PC-3 (cell line): ENCODE results near the gene CRYBB3. TPM values are rescaled to one million over a fixed set of nuclear protein-coding genes. Genes with fewer than 3 reads are reported as not detected.
"Not testable (repeated sequence)": the region's sequence is repeated elsewhere in the genome, so short reads cannot be mapped to it uniquely, and the experiment has no call there.

Experiments
- ATAC-seq: fragments of 200-7000 bp; cut with Tn5 transposase; 2 replicates; pipeline ENCODE4 v1.9.1; 2020; ENCODE audit warnings: mild to moderate bottlenecking, moderate library complexity
- BruUV-seq: library from RNA; stranded (reverse); fragments of 400-500 nt; replicated peaks from 2 replicates; lab custom pipeline; 2021; lab: Mats Ljungman, UMichigan
- CTCF ChIA-PET: fragments of 300-600 bp; sonication (Branson Sonifier 250); formaldehyde crosslinking; loops from one replicate; lab custom pipeline; 2022; ENCODE audit warnings: antibody characterized with exemption; lab: Charles Lee
- POLR2A ChIA-PET: fragments of 300-600 bp; sonication (Branson Sonifier 250); formaldehyde crosslinking; loops from one replicate; lab custom pipeline; 2022; ENCODE audit warnings: antibody characterized with exemption; ENCODE audit not compliant: unreplicated experiment; lab: Charles Lee
- DNase-seq: peaks from one replicate; pipeline ENCODE4 v3.0.0-alpha.2; 2015
- H2AFZ ChIP-seq: fragments of 300-600 bp; sonication (generic); 2 replicates; pipeline ENCODE4 v1.6.0; 2016; ENCODE audit warnings: antibody characterized with exemption, low read length
- H3F3A ChIP-seq: fragments of 300-600 bp; sonication (generic); one replicate; pipeline ENCODE4 v1.6.0; 2017; ENCODE audit warnings: antibody characterized with exemption, low read length, control low read depth, mild to moderate bottlenecking; ENCODE audit not compliant: unreplicated experiment
- H3K27ac ChIP-seq: fragments of 300-600 bp; sonication (generic); 2 replicates; pipeline ENCODE4 v1.5.1; 2016; ENCODE audit warnings: mild to moderate bottlenecking, low read length
- H3K27me3 ChIP-seq: fragments of 300-600 bp; sonication (generic); 2 replicates; pipeline ENCODE4 v1.6.1; 2016; ENCODE audit warnings: low read length, mixed read lengths
- H3K36me3 ChIP-seq: fragments of 300-600 bp; sonication (generic); 2 replicates; pipeline ENCODE4 v1.6.1; 2016; ENCODE audit warnings: low read depth, mixed run types, low read length, mixed read lengths
- H3K4me1 ChIP-seq: fragments of 300-600 bp; sonication (generic); 2 replicates; pipeline ENCODE4 v1.5.1; 2016; ENCODE audit warnings: low read length; ENCODE audit not compliant: insufficient read depth
- H3K4me2 ChIP-seq: fragments of 300-600 bp; sonication (generic); 2 replicates; pipeline ENCODE4 v1.6.0; 2016; ENCODE audit warnings: low read length
- H3K4me3 ChIP-seq: fragments of 300-600 bp; sonication (generic); 2 replicates; pipeline ENCODE4 v1.5.1; 2016; ENCODE audit warnings: mild to moderate bottlenecking, low read length, mixed read lengths
- H3K79me2 ChIP-seq: fragments of 300-600 bp; sonication (generic); 2 replicates; pipeline ENCODE4 v1.6.1; 2017; ENCODE audit warnings: low read length, mixed read lengths
- H3K9ac ChIP-seq: fragments of 300-600 bp; sonication (generic); 2 replicates; pipeline ENCODE4 v1.6.0; 2016; ENCODE audit warnings: mild to moderate bottlenecking, low read length
- H3K9me2 ChIP-seq: fragments of 300-600 bp; sonication (generic); replicated peaks from 2 replicates; pipeline ENCODE4 v1.6.1; 2016; ENCODE audit warnings: mixed run types, low read length, mixed read lengths
- H3K9me3 ChIP-seq: fragments of 300-600 bp; sonication (generic); 2 replicates; pipeline ENCODE4 v1.6.1; 2016; ENCODE audit warnings: low read length, mixed read lengths
- H4K20me1 ChIP-seq: fragments of 300-600 bp; sonication (generic); 2 replicates; pipeline ENCODE4 v1.6.1; 2016; ENCODE audit warnings: low read length, mixed read lengths
- EZH2 ChIP-seq: fragments of 300-600 bp; sonication (generic); IDR thresholded peaks from one replicate; pipeline ENCODE4 v1.6.1; 2017; ENCODE audit warnings: antibody characterized with exemption, mild to moderate bottlenecking, low read length; ENCODE audit not compliant: unreplicated experiment
- EZH2phosphoT487 ChIP-seq: fragments of 300-600 bp; sonication (generic); IDR thresholded peaks from 2 replicates; pipeline ENCODE4 v1.6.1; 2018; ENCODE audit warnings: mild to moderate bottlenecking, antibody characterized with exemption, low read length, borderline replicate concordance
- intact Hi-C: fragments of 100-400 bp; cut with micrococcal nuclease; formaldehyde crosslinking; loops from 2 replicates; pipeline ENCODE4 v1.9.0; 2023
- total RNA-seq: library from RNA; depleted of rRNA; stranded (reverse); fragments of >200 nt; gene quantifications from 2 replicates; pipeline ENCODE4 v1.2.3, GENCODE V29; 2014
- TF ChIP-seq, protein P1 (sequence below): fragments of 300-600 bp; sonication (generic); conservative IDR thresholded peaks from 2 replicates; pipeline ENCODE4 v1.5.1; 2017; ENCODE audit warnings: antibody characterized with exemption, low read depth, mild to moderate bottlenecking, low read length

The CRYBB3 gene
- total RNA-seq, 1 experiment from 2014 or later, result 1.2 TPM

DNA sequence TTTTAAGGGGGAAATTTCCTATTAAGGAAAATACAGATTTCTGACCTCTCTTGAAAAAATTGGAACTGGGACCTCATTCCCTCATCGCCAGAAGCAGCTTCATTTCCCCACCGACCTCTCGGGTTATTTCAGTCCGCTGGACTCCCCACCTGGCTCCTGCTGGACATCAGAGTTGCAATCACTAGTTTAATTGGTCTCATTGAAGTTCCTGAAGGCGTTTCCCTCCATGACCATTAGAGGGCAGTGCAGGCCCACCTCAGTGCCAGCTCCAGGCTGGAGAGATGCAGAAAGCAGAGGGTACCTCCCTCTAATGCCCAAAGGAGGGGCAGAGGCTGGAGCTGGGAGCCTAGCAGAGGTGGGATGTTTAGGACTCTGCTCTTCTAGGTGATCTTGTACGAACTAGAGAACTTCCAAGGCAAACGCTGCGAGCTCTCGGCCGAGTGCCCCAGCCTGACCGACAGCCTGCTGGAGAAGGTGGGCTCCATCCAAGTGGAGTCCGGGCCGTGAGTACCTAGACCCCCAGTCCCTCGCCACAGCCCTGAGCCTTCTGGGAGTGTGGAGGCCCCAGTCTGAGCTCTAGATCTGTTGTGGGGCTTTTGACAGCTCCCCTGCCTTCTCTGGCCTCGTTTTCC is 2.7 kb downstream of the CRYBB3 start:
- Histone ChIP-seq H3K27ac (no peak overlapping the region), H3K9me2 (no peaks in the 10 kb centered on the region), H3K4me3 (no peak overlapping the region), H3K9me3 (no peaks in the 10 kb centered on the region), H3K27me3 (no peaks in the 10 kb centered on the region), H2AFZ (no peak overlapping the region), H4K20me1 (no peaks in the 10 kb centered on the region), H3K4me1 (no peaks in the 10 kb centered on the region), H3K79me2 (no peaks in the 10 kb centered on the region), H3K4me2 (no peak overlapping the region), H3F3A (no peaks in the 10 kb centered on the region), H3K9ac (no peak overlapping the region), H3K36me3 (no peaks in the 10 kb centered on the region)
- TF ChIP-seq, protein P1, sequence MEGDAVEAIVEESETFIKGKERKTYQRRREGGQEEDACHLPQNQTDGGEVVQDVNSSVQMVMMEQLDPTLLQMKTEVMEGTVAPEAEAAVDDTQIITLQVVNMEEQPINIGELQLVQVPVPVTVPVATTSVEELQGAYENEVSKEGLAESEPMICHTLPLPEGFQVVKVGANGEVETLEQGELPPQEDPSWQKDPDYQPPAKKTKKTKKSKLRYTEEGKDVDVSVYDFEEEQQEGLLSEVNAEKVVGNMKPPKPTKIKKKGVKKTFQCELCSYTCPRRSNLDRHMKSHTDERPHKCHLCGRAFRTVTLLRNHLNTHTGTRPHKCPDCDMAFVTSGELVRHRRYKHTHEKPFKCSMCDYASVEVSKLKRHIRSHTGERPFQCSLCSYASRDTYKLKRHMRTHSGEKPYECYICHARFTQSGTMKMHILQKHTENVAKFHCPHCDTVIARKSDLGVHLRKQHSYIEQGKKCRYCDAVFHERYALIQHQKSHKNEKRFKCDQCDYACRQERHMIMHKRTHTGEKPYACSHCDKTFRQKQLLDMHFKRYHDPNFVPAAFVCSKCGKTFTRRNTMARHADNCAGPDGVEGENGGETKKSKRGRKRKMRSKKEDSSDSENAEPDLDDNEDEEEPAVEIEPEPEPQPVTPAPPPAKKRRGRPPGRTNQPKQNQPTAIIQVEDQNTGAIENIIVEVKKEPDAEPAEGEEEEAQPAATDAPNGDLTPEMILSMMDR, result peak; percentile 80
- TF ChIP-seq EZH2 (no peak), EZH2phosphoT487 (no peak)
- ChIA-PET POLR2A (no interaction called here), CTCF (interaction anchor here (0.5 kb wide), 1 partner anchor 1158 kb away, joined by 3 read pairs; no protein-coding TSS in a partner anchor)
- ATAC-seq (peak; percentile 64), DNase-seq (peak; percentile 67)
- intact Hi-C loops, result no loop called here
- no TSS peak for BruUV-seq

DNA sequence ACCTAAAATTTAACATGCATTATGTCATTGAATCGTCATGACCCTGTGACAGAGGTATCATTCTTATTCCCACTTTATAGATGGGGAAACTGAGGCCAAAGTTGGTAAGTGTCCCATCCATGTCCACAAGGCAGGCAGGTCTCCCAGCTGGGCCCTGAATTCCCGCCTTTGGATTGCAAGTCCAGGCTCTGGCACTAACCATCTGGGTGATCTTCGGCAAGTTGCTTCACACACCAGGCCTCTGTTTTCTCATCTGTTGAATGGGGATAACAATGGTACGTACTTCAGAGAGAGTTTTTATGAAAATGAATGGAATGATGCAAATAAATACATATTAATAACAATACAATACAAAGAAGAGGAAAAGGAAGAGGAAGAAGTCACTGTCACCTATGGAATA is 3.4 kb downstream of the CRYBB3 start:
- no TSS peak for BruUV-seq
- Histone ChIP-seq H2AFZ (no peak overlapping the region), H3K27ac (no peak overlapping the region), H3K27me3 (no peaks in the 10 kb centered on the region), H3K4me3 (no peak overlapping the region), H3K4me1 (no peaks in the 10 kb centered on the region), H3F3A (no peaks in the 10 kb centered on the region), H3K9ac (no peak overlapping the region), H3K79me2 (no peaks in the 10 kb centered on the region), H4K20me1 (no peaks in the 10 kb centered on the region), H3K4me2 (no peak overlapping the region), H3K9me2 (no peaks in the 10 kb centered on the region), H3K9me3 (no peaks in the 10 kb centered on the region), H3K36me3 (no peaks in the 10 kb centered on the region)
- ChIA-PET POLR2A (no interaction called here), CTCF (interaction anchor here (0.5 kb wide), 1 partner anchor 1157 kb away, joined by 3 read pairs; no protein-coding TSS in a partner anchor)
- intact Hi-C loops, result no loop called here
- DNase-seq (no peak), ATAC-seq (no peak)
- TF ChIP-seq, protein P1, result no peak
- TF ChIP-seq EZH2phosphoT487 (no peak), EZH2 (no peak)

DNA sequence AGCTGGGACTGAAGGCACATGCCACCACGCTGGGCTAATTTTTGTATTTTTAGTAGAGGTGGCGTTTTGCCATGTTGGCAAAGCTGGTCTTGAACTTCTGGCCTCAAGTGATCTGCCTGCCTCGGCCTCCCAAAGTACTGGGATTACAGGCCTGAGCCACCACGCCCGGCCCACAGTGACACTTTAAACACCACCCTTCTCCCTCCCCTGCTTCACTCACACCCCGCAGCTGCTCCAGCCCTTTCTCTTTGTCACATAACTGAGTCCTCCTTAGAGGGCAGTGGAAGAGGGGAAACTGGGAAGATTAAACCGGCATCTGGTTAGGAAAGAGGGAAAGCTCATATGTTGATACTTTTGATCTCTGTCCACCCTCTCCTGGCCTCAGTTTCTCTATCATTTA is 4.9 kb downstream of the CRYBB3 start:
- H3K4me3 ChIP-seq, H3K9me3 ChIP-seq, ATAC-seq, H3K79me2 ChIP-seq, H3K9me2 ChIP-seq, H3K4me1 ChIP-seq, BruUV-seq, intact Hi-C loops, POLR2A ChIA-PET, CTCF ChIA-PET, H4K20me1 ChIP-seq, H3K9ac ChIP-seq, DNase-seq, H2AFZ ChIP-seq, H3K27me3 ChIP-seq, H3K4me2 ChIP-seq, H3K36me3 ChIP-seq, H3K27ac ChIP-seq, H3F3A ChIP-seq: not testable (repeated sequence)
